T-cell (primary cell): ENCODE data around the gene FCRLA. TPM values are rescaled to one million over a fixed set of nuclear protein-coding genes. Genes with fewer than 3 reads are reported as not detected.
"Not testable (repeated sequence)": the region's sequence is repeated elsewhere in the genome, so short reads cannot be mapped to it uniquely, and the experiment has no call there.

Experiments used
- ATAC-seq, 4 experiments: fragments of 200-7000 bp in 3 of 4; fragments of 150-1000 bp in 1 of 4; cut with Tn5 transposase; replicated peaks in 1 of 4; 1 replicate in 3 of 4; 2 replicates in 1 of 4; pipeline ENCODE4 v1.10.0; 2021; ENCODE audit warnings: moderate library complexity in 3 of 4, mild to moderate bottlenecking in 2 of 4, moderate number of reproducible peaks in 1 of 4
- CTCF ChIA-PET, 2 donors: fragments of 300-600 bp; sonication (Branson Sonifier 250); formaldehyde crosslinking; loops; one replicate each; lab custom pipeline; 2022; ENCODE audit warnings: antibody characterized with exemption in 2 of 2; lab: Charles Lee
- POLR2A ChIA-PET, 2 donors: fragments of 300-600 bp; sonication (Branson Sonifier 250); formaldehyde crosslinking; loops; one replicate each; lab custom pipeline; 2022; ENCODE audit warnings: antibody characterized with exemption in 2 of 2; lab: Charles Lee
- DNase-seq, 35 experiments: peaks; one replicate each; pipeline versions ENCODE4 v3.0.0 to v3.0.0-alpha.2; 2013 to 2023
- H3K27ac ChIP-seq: one replicate; pipeline ENCODE4 v1.5.1; 2013; ENCODE audit warnings: low read length
- H3K27me3 ChIP-seq, 2 experiments: replicated peaks in 1 of 2; 1 replicate in 1 of 2; 2 replicates in 1 of 2; pipeline versions ENCODE4 v1.6.1 to v1.7.0; 2013; ENCODE audit warnings: low read length in 1 of 2, mixed read lengths in 1 of 2; ENCODE audit not compliant: control insufficient read depth in 2 of 2, insufficient read depth in 2 of 2; ENCODE audit errors: extremely low read depth in 1 of 2
- H3K36me3 ChIP-seq, 2 donors: 1 replicate in 1 of 2; 2 replicates in 1 of 2; pipeline versions ENCODE4 v1.6.1 to v1.7.0; 2013; ENCODE audit warnings: low read length in 1 of 2; ENCODE audit not compliant: control insufficient read depth in 2 of 2, insufficient read depth in 1 of 2; ENCODE audit errors: extremely low read depth in 1 of 2
- H3K4me1 ChIP-seq, 2 experiments: 1 replicate in 1 of 2; 2 replicates in 1 of 2; pipeline versions ENCODE4 v1.6.1 to v1.7.0; 2013; ENCODE audit warnings: low read length in 2 of 2, mixed read lengths in 1 of 2; ENCODE audit not compliant: insufficient read depth in 2 of 2, control insufficient read depth in 1 of 2; ENCODE audit errors: extremely low read depth in 1 of 2
- H3K4me3 ChIP-seq, 2 donors: 1 replicate in 1 of 2; 2 replicates in 1 of 2; pipeline versions ENCODE4 v1.5.1 to v1.7.0; 2013; ENCODE audit warnings: mild to moderate bottlenecking in 2 of 2, low read length in 1 of 2, moderate library complexity in 1 of 2; ENCODE audit not compliant: control insufficient read depth in 1 of 2; ENCODE audit errors: extremely low read depth in 1 of 2
- H3K9me3 ChIP-seq: 2 replicates; pipeline ENCODE4 v1.7.0; 2013
- H3K27ac Mint-ChIP-seq, 2 donors: one replicate each; pipeline ENCODE4 v1.8.0; 2020 to 2021; ENCODE audit warnings: mild to moderate bottlenecking in 2 of 2, mixed read lengths in 2 of 2
- H3K27me3 Mint-ChIP-seq, 2 donors: one replicate each; pipeline ENCODE4 v1.8.0; 2021 to 2022; ENCODE audit warnings: mixed read lengths in 2 of 2
- H3K36me3 Mint-ChIP-seq: one replicate; pipeline ENCODE4 v1.8.0; 2021; ENCODE audit warnings: mixed read lengths
- H3K4me1 Mint-ChIP-seq, 3 donors: one replicate each; pipeline ENCODE4 v1.8.0; 2020 to 2022; ENCODE audit warnings: mixed read lengths in 3 of 3, mild to moderate bottlenecking in 1 of 3
- H3K4me3 Mint-ChIP-seq, 3 donors: one replicate each; pipeline ENCODE4 v1.8.0; 2020 to 2022; ENCODE audit warnings: mild to moderate bottlenecking in 3 of 3, mixed read lengths in 3 of 3, moderate library complexity in 3 of 3
- H3K9me3 Mint-ChIP-seq, 3 donors: one replicate each; pipeline ENCODE4 v1.8.0; 2020 to 2022; ENCODE audit warnings: mixed read lengths in 3 of 3
- WGBS: methylation state at CpG from one replicate; pipeline ENCODE4 v1.1.5; 2013; ENCODE audit warnings: missing lambda C conversion rate; ENCODE audit not compliant: insufficient coverage; 5-methylcytosine and 5-hydroxymethylcytosine counted together
- total RNA-seq, 35 experiments: library from RNA in 6 of 35; stranded (reverse) in 6 of 35; fragments of 120-200 nt in 1 of 35; gene quantifications; one replicate each; pipeline versions ENCODE4 v1.2.1 to v1.2.4 and lab custom pipeline; 2013 to 2026

FCRLA gene
- total RNA-seq, 5 donors from 2014 or later (not counting 1 experiment from before 2014, with no cell fraction given): 0.68 to 6.5 (median 2.7) TPM

DNA sequence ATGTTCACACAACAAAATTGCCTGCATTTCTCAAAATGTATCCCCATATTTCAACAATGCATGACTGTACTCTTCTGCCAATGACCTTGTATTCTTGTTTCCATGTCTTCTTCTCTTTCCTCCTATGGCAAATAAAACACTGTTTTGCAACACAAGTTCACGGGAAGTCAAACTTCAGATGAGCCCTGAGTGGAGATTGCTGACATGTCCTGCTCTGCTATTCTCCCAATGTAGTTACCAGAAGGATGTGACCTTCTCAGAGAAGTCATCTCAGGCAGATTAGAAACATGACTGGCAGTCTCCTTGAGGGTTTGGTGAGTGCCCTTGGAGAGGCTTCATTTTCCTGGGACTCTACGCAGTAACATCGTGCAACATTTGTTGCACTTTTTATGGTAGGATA is 28.5 kb upstream of the FCRLA start:
- Mint-ChIP-seq H3K27me3 (peaks cover 4 to 9% of the 10 kb centered on the region in 2 donors), H3K4me1 (no peaks in the 10 kb centered on the region), H3K9me3 (no peaks in the 10 kb centered on the region), H3K27ac (no peak overlapping the region), H3K36me3 (no peaks in the 10 kb centered on the region), H3K4me3 (no peak overlapping the region)
- ATAC-seq (no peak), DNase-seq (no peak)
- ChIA-PET POLR2A (no interaction called here), CTCF (interaction anchor here in 1 of 2 donors (0.7 kb wide), 1 partner anchor 395 kb away, joined by 3 read pairs; no protein-coding TSS in a partner anchor)
- no peak overlapping the region for H3K4me3 ChIP-seq
- H3K27me3 ChIP-seq: peaks cover 3% of the 10 kb centered on the region in 2 experiments
- H3K36me3 ChIP-seq: no peaks in the 10 kb centered on the region
- no peaks in the 10 kb centered on the region for H3K9me3 ChIP-seq
- no peaks in the 10 kb centered on the region for H3K4me1 ChIP-seq
- no peak overlapping the region for H3K27ac ChIP-seq
- WGBS: 100% methylated on average over 1 of the region's 3 CpGs

DNA sequence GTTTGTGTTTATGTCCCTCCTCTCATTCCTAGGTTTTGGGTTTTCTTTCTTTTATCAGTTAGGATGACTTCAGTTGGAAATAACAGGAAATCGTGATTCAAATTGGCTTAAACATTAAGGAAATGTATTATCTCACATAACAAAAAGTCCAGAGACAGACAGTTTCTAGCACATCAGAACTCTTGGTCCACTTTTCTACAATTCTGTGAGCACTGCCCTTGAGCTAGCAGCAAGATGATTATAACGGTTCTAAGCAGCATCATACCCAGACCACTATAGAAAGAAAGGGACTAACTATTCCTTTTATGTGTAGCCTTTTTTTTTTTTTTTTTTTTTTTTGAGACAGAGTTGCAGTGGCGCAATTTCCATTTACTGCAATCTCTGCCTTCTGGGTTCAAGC is 25.1 kb upstream of the FCRLA start:
- Mint-ChIP-seq H3K36me3 (no peaks in the 10 kb centered on the region), H3K4me3 (no peak overlapping the region), H3K27me3 (peaks cover 4 to 24% of the 10 kb centered on the region in 2 donors), H3K4me1 (no peaks in the 10 kb centered on the region), H3K9me3 (no peaks in the 10 kb centered on the region), H3K27ac (no peak overlapping the region)
- no peaks in the 10 kb centered on the region for H3K4me1 ChIP-seq
- no CpG with 5 or more reads among the region's 3 CpGs for WGBS
- H3K4me3 ChIP-seq: no peak overlapping the region
- no peaks in the 10 kb centered on the region for H3K36me3 ChIP-seq
- POLR2A ChIA-PET: no interaction called here
- DNase-seq (no peak), ATAC-seq (no peak)
- H3K27ac ChIP-seq: no peak overlapping the region
- H3K9me3 ChIP-seq: no peaks in the 10 kb centered on the region
- CTCF ChIA-PET: interaction anchor here in 1 of 2 donors (0.6 to 0.7 kb wide), 2 partner anchors 70 to 111 kb away, joined by 3 read pairs; no protein-coding TSS in a partner anchor
- H3K27me3 ChIP-seq: peaks cover 3% of the 10 kb centered on the region in 2 experiments

DNA sequence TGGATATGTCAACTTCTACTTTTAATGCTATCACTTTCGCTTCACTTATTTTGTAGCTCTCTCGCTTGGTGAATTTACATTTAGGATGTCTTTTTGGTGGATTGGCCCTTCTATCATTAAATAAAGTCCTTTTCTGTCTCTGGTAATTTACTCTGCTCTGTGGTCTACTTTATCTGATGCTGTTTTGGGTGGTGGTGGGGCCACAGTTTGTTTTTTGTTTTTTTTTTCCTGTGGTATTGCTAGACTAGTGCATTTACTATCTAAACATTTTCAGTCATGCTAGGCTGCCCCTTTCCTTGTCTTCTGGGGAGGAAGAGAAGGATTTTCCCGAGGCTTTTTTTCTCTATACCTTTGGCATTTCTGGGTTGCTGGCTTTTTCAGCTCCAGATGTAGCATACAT is 18.1 kb upstream of the FCRLA start:
- H3K9me3 ChIP-seq: no peaks in the 10 kb centered on the region
- ATAC-seq (no peak), DNase-seq (no peak)
- H3K27me3 ChIP-seq: peaks cover 0 to 12% of the 10 kb centered on the region in 2 experiments
- POLR2A ChIA-PET: no interaction called here
- H3K4me1 ChIP-seq: no peaks in the 10 kb centered on the region
- no peaks in the 10 kb centered on the region for H3K36me3 Mint-ChIP-seq
- H3K9me3 Mint-ChIP-seq: no peaks in the 10 kb centered on the region
- H3K27ac Mint-ChIP-seq: no peak overlapping the region
- H3K4me1 Mint-ChIP-seq: no peaks in the 10 kb centered on the region
- no peak overlapping the region for H3K27ac ChIP-seq
- H3K36me3 ChIP-seq: no peaks in the 10 kb centered on the region
- CTCF ChIA-PET: interaction anchor here in 1 of 2 donors (1.5 kb wide), 1 partner anchor 50 kb away, joined by 3 read pairs; no protein-coding TSS in a partner anchor
- H3K27me3 Mint-ChIP-seq: peaks cover 9 to 45% of the 10 kb centered on the region in 2 donors
- WGBS: no CpG with 5 or more reads among the region's 3 CpGs
- no peak overlapping the region for H3K4me3 ChIP-seq
- no peak overlapping the region for H3K4me3 Mint-ChIP-seq

DNA sequence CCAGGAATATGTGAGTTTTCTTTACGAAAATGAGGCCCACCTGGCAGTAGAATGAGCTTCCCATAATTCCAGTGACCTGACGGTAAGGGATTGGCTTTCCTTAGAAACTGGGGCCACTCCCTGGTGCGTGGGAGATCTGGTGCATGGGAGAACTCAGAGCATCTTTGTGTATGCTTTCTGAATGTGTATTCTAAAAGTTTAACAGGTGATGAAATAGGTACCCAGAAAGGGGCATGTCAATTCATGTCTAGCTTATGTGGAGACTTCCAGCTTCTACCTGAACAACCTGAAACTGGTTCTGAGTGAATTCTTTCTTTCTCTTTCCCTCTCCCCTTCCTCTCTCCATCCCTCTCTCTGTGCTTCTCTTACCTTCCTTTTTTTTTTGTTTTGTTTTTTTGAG is 15.2 kb upstream of the FCRLA start:
- no peaks in the 10 kb centered on the region for H3K36me3 ChIP-seq

DNA sequence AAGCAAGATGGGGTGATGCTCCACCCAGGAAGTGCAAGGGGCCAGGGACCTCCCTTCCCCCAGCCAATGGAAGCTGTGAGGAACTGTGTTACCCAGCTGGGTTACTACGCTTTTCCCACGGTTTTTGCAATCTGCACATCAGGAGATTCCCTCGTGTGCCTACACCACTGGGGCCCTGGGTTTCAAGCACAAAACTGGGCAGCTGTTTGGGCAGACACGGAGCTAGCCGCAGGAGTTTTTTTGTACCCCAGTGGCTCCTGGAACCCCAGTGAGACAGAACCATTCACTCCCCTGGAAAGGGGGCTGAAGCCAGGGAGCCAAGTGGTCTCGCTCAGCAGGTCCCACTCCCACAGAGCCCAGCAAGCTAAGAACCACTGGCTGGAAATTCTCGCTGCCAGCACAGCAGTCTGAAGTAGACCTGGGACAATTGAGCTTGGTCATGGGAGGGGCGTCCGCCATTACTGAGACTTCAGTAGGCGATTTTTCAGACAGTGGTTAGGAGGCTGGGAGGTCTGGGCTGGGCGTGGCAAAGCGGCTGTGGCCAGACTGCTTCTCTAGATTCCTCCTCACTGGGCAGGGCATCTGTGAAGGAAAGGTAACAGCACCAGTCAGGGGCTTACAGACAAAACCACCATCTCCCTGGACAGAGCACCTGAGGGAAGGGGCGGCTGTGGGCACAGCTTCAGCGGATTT is 13.9 kb upstream of the FCRLA start:
- not testable (repeated sequence) for H3K9me3 Mint-ChIP-seq, H3K4me1 Mint-ChIP-seq, H3K4me3 ChIP-seq, DNase-seq, H3K9me3 ChIP-seq, H3K4me3 Mint-ChIP-seq, ATAC-seq, H3K4me1 ChIP-seq, H3K27ac ChIP-seq, H3K36me3 ChIP-seq
- Mint-ChIP-seq H3K36me3 (peaks cover 13% of the 10 kb centered on the region), H3K27me3 (peaks cover 29 to 55% of the 10 kb centered on the region in 2 donors), H3K27ac (peak overlapping the region in 1 of 2 donors; percentile 37)
- peaks cover 0 to 12% of the 10 kb centered on the region in 2 experiments for H3K27me3 ChIP-seq
- 83% methylated on average over 13 of the region's 14 CpGs for WGBS
- POLR2A ChIA-PET: interaction anchor here in 1 of 2 donors (0.6 kb wide), 1 partner anchor 8 kb away, joined by 7 read pairs; no protein-coding TSS in a partner anchor
- CTCF ChIA-PET: interaction anchor here (0.6 kb wide), 2 partner anchors 402 to 703 kb away, joined by 3 read pairs; no protein-coding TSS in a partner anchor

More for the DNA sequence above, 15.2 kb upstream of the FCRLA start:
- no peak overlapping the region for H3K4me3 ChIP-seq
- H3K9me3 ChIP-seq: no peaks in the 10 kb centered on the region
- Mint-ChIP-seq H3K36me3 (peaks cover 13% of the 10 kb centered on the region), H3K27ac (no peak overlapping the region), H3K4me3 (no peak overlapping the region), H3K9me3 (peaks cover 0 to 9% (median 0%) of the 10 kb centered on the region in 3 donors), H3K4me1 (no peaks in the 10 kb centered on the region), H3K27me3 (peaks cover 21 to 56% of the 10 kb centered on the region in 2 donors)
- peaks cover 0 to 12% of the 10 kb centered on the region in 2 experiments for H3K27me3 ChIP-seq
- H3K27ac ChIP-seq: no peak overlapping the region
- DNase-seq (no peak), ATAC-seq (no peak)
- WGBS: 78% methylated on average over 3 of the region's 3 CpGs
- CTCF ChIA-PET: interaction anchor here in 1 of 2 donors (0.6 to 1.1 kb wide), 2 partner anchors 45 to 46 kb away, joined by 3 read pairs; no protein-coding TSS in a partner anchor
- H3K4me1 ChIP-seq: no peaks in the 10 kb centered on the region
- POLR2A ChIA-PET: no interaction called here

DNA sequence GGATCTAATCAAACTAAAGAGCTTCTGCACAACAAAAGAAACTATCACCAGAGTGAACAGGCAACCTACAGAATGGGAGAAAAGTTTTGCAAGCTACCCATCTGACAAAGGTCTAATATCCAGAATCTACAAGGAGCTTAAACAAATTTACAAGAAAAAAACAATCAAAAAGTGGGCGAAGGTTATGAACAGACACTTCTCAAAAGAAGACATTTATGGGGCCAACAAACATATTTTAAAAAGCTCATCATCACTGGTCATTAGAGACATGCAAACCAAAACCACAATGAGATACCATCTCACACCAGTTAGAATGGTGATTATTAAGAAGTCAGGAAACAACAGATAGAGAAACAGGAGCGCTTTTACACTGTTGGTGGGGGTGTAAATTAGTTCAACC is 8.7 kb upstream of the FCRLA start:
- H3K27me3 ChIP-seq, H3K4me1 ChIP-seq, CTCF ChIA-PET, H3K4me1 Mint-ChIP-seq, H3K27ac Mint-ChIP-seq, H3K4me3 ChIP-seq, H3K9me3 Mint-ChIP-seq, ATAC-seq, H3K36me3 ChIP-seq, H3K27ac ChIP-seq, DNase-seq, H3K9me3 ChIP-seq, H3K4me3 Mint-ChIP-seq: not testable (repeated sequence)
- H3K36me3 Mint-ChIP-seq: peaks cover 13% of the 10 kb centered on the region
- peaks cover 26 to 35% of the 10 kb centered on the region in 2 donors for H3K27me3 Mint-ChIP-seq
- WGBS: 100% methylated on average over 1 of the region's 2 CpGs
- POLR2A ChIA-PET: interaction anchor here in 1 of 2 donors (0.6 to 0.7 kb wide), 2 partner anchors 8 to 104 kb away, joined by 3 to 4 read pairs; no protein-coding TSS in a partner anchor
